Hematopoietic multipotent progenitor cell treated with erythropoietin and hydrocortisone succinate and interleukin-3 and kit ligand, for 15 days (in vitro differentiated cells): ENCODE data around the gene MAIP1.
"Not testable (repeated sequence)": the region's sequence is repeated elsewhere in the genome, so short reads cannot be mapped to it uniquely, and the experiment has no call there.

Experiments used
- DNase-seq: peaks from one replicate; pipeline ENCODE4 v3.0.0-alpha.2; 2015; ENCODE audit warnings: low spot score

MAIP1 gene

GRCh38 chr2:199955339-199956061 is at the start of gene MAIP1, which contains the start of gene TYW5:
TSS of gene MAIP1 (plus strand) at chr2:199955582. CDS start at chr2:199955799, 217 bp downstream.
TSS of gene TYW5 (minus strand) at chr2:199955491. CDS start at chr2:199955470, 21 bp downstream.
- DNase-seq: peak; percentile 77

- DNase-seq: no peak
Observed at GRCh38 chr2:199907008-199907714, 48.2 kb upstream of the MAIP1 start.

GRCh38 chr2:199910338-199911051 is 44.9 kb upstream of the MAIP1 start:
- no peak for DNase-seq

- peak; percentile 97 for DNase-seq
Observed at GRCh38 chr2:199911052-199911876, 44.1 kb upstream of the MAIP1 start, which contains the start of gene C2orf69. TSS of gene C2orf69 (plus strand) at chr2:199911293. CDS start at chr2:199911439, 146 bp downstream.

- no peak for DNase-seq
Observed at GRCh38 chr2:199911877-199912161, 43.6 kb upstream of the MAIP1 start.

- DNase-seq: not testable (repeated sequence)
Observed at GRCh38 chr2:199912553-199913114, 42.7 kb upstream of the MAIP1 start.

- DNase-seq: no peak
Observed at GRCh38 chr2:199914372-199914958, 40.9 kb upstream of the MAIP1 start.

- no peak for DNase-seq
Observed at GRCh38 chr2:199916980-199917379, 38.4 kb upstream of the MAIP1 start.

- DNase-seq: no peak
Observed at GRCh38 chr2:199922856-199923255, 32.5 kb upstream of the MAIP1 start.

GRCh38 chr2:199923924-199924323 is 31.5 kb upstream of the MAIP1 start:
- no peak for DNase-seq

GRCh38 chr2:199926806-199927205 is 28.6 kb upstream of the MAIP1 start:
- DNase-seq: no peak

GRCh38 chr2:199928226-199928625 is 27.2 kb upstream of the MAIP1 start:
- DNase-seq: no peak

GRCh38 chr2:199928626-199929025 is 26.8 kb upstream of the MAIP1 start:
- no peak for DNase-seq

- DNase-seq: no peak
Observed at GRCh38 chr2:199929262-199929661, 26.1 kb upstream of the MAIP1 start.

GRCh38 chr2:199932312-199932855 is 23.0 kb upstream of the MAIP1 start:
- no peak for DNase-seq

- DNase-seq: no peak
Observed at GRCh38 chr2:199933466-199933865, 21.9 kb upstream of the MAIP1 start.

- DNase-seq: no peak
Observed at GRCh38 chr2:199936554-199936953, 18.8 kb upstream of the MAIP1 start.

- DNase-seq: peak; percentile 48
Observed at GRCh38 chr2:199940373-199940772, 15.0 kb upstream of the MAIP1 start.

- DNase-seq: no peak
Observed at GRCh38 chr2:199943373-199943772, 12.0 kb upstream of the MAIP1 start.

- DNase-seq: no peak
Observed at GRCh38 chr2:199946196-199946595, 9.2 kb upstream of the MAIP1 start.

GRCh38 chr2:199946836-199947235 is 8.5 kb upstream of the MAIP1 start:
- DNase-seq: no peak
